Activated CD8-positive, alpha-beta T cell treated with anti-CD3 and anti-CD28 coated beads for 36 hours (primary cell): ENCODE data around the gene EFNA5. TPM values are rescaled to one million over a fixed set of nuclear protein-coding genes. Genes with fewer than 3 reads are reported as not detected.

Experiments used
- ATAC-seq: fragments of 200-7000 bp; cut with Tn5 transposase; one replicate; pipeline ENCODE4 v1.10.0; 2021; ENCODE audit warnings: mild to moderate bottlenecking, moderate library complexity
- CTCF ChIA-PET: fragments of 350-600 bp; sonication (Branson Sonifier 250); formaldehyde crosslinking; loops from one replicate; lab custom pipeline; 2021; ENCODE audit warnings: antibody characterized with exemption; lab: Charles Lee
- POLR2A ChIA-PET: fragments of 350-600 bp; sonication (Branson Sonifier 250); formaldehyde crosslinking; loops from one replicate; lab custom pipeline; 2021; ENCODE audit warnings: antibody characterized with exemption; lab: Charles Lee
- DNase-seq: peaks from one replicate; pipeline ENCODE4 v3.0.0-alpha.2; 2020
- H3K27ac Mint-ChIP-seq: one replicate; pipeline ENCODE4 v1.8.0; 2021; ENCODE audit warnings: mild to moderate bottlenecking, mixed read lengths
- H3K27me3 Mint-ChIP-seq: one replicate; pipeline ENCODE4 v1.8.0; 2021; ENCODE audit warnings: mixed read lengths
- H3K36me3 Mint-ChIP-seq: one replicate; pipeline ENCODE4 v1.8.0; 2021; ENCODE audit warnings: low read depth, mixed read lengths
- H3K4me1 Mint-ChIP-seq: one replicate; pipeline ENCODE4 v1.8.0; 2021; ENCODE audit warnings: low read depth, mixed read lengths
- H3K4me3 Mint-ChIP-seq: one replicate; pipeline ENCODE4 v1.8.0; 2021; ENCODE audit warnings: mild to moderate bottlenecking, moderate library complexity, mixed read lengths
- H3K9me3 Mint-ChIP-seq: one replicate; pipeline ENCODE4 v1.8.0; 2021; ENCODE audit warnings: mixed read lengths
- CTCF ChIP-seq: fragments of 200-600 bp; IDR thresholded peaks from one replicate; pipeline ENCODE4 v1.8.0; 2022; ENCODE audit warnings: antibody characterized with exemption, mild to moderate bottlenecking
- intact Hi-C: fragments of 100-400 bp; cut with micrococcal nuclease; formaldehyde crosslinking; loops from one replicate; pipeline ENCODE4 v1.10.0; 2022
- total RNA-seq, 2 experiments: library from RNA; stranded (reverse); gene quantifications; one replicate each; pipeline ENCODE4 v1.2.3, GENCODE V29; 2021

EFNA5 gene
- total RNA-seq, 2 experiments from 2014 or later, result not detected

- H3K4me3 Mint-ChIP-seq, result no peak overlapping the region
- H3K27ac Mint-ChIP-seq, result no peak overlapping the region
- H3K4me1 Mint-ChIP-seq, result peaks cover 17% of the 10 kb centered on the region
- ATAC-seq, result no peak
- H3K9me3 Mint-ChIP-seq, result no peaks in the 10 kb centered on the region
- H3K27me3 Mint-ChIP-seq, result peaks cover 3% of the 10 kb centered on the region
- DNase-seq, result no peak
- CTCF ChIA-PET, result no interaction called here
- intact Hi-C loops, result no loop called here
- POLR2A ChIA-PET, result no interaction called here
- no peak for TF ChIP-seq CTCF
- no peaks in the 10 kb centered on the region for H3K36me3 Mint-ChIP-seq
Measured at GRCh38 chr5:107466233-107466769, 204.4 kb downstream of the EFNA5 start.

GRCh38 chr5:107464876-107465275 lies 205.9 kb downstream of the EFNA5 start:
- ChIA-PET CTCF (interaction anchor here (1.2 kb wide), 1 partner anchor 107 kb away, joined by 4 read pairs; no protein-coding TSS in a partner anchor), POLR2A (no interaction called here)
- intact Hi-C loops, result no loop called here
- Mint-ChIP-seq H3K4me3 (no peak overlapping the region), H3K9me3 (no peaks in the 10 kb centered on the region), H3K27me3 (peaks cover 4% of the 10 kb centered on the region), H3K27ac (peak overlapping the region; percentile 17), H3K36me3 (no peaks in the 10 kb centered on the region), H3K4me1 (peaks cover 17% of the 10 kb centered on the region)
- no peak for TF ChIP-seq CTCF
- DNase-seq, result no peak
- ATAC-seq, result peak; percentile 24

GRCh38 chr5:107464416-107464815 lies 206.3 kb downstream of the EFNA5 start:
- CTCF ChIA-PET, result interaction anchor here (1.2 kb wide), 1 partner anchor 108 kb away, joined by 4 read pairs; no protein-coding TSS in a partner anchor
- H3K9me3 Mint-ChIP-seq, result no peaks in the 10 kb centered on the region
- TF ChIP-seq CTCF, result no peak

GRCh38 chr5:107463731-107464130 lies 207.0 kb downstream of the EFNA5 start:
- no peak for TF ChIP-seq CTCF
- intact Hi-C loops, result no loop called here
- H3K27me3 Mint-ChIP-seq, result peaks cover 4% of the 10 kb centered on the region
- DNase-seq (no peak), ATAC-seq (no peak)
- no peaks in the 10 kb centered on the region for H3K9me3 Mint-ChIP-seq
- H3K4me1 Mint-ChIP-seq, result peaks cover 9% of the 10 kb centered on the region
- POLR2A ChIA-PET, result no interaction called here
- H3K36me3 Mint-ChIP-seq, result no peaks in the 10 kb centered on the region
- H3K27ac Mint-ChIP-seq, result no peak overlapping the region
- H3K4me3 Mint-ChIP-seq, result no peak overlapping the region
- CTCF ChIA-PET, result no interaction called here

More at GRCh38 chr5:107464416-107464815, 206.3 kb downstream of the EFNA5 start:
- Mint-ChIP-seq H3K36me3 (no peaks in the 10 kb centered on the region), H3K4me3 (no peak overlapping the region), H3K27ac (peak overlapping the region; percentile 17), H3K4me1 (peaks cover 13% of the 10 kb centered on the region), H3K27me3 (peaks cover 4% of the 10 kb centered on the region)
- no peak for ATAC-seq
- intact Hi-C loops, result no loop called here
- POLR2A ChIA-PET, result no interaction called here
- no peak for DNase-seq

- ChIA-PET POLR2A (interaction anchor here (0.9 kb wide), 1 partner anchor 15 kb away, joined by 3 read pairs; no protein-coding TSS in a partner anchor), CTCF (no interaction called here)
- ATAC-seq, result no peak
- TF ChIP-seq CTCF, result no peak
- Mint-ChIP-seq H3K9me3 (no peaks in the 10 kb centered on the region), H3K27me3 (peaks cover 6% of the 10 kb centered on the region), H3K27ac (no peak overlapping the region), H3K36me3 (no peaks in the 10 kb centered on the region), H3K4me1 (peaks cover 9% of the 10 kb centered on the region), H3K4me3 (no peak overlapping the region)
- DNase-seq, result no peak
- intact Hi-C loops, result no loop called here
Measured at GRCh38 chr5:107461770-107462169, 209.0 kb downstream of the EFNA5 start.
